NCI-H510A (cell line): ENCODE measurements around the gene APBA2.
"Not testable (repeated sequence)": the region's sequence is repeated elsewhere in the genome, so short reads cannot be mapped to it uniquely, and the experiment has no call there.

Source experiments
- DNase-seq: peaks from one replicate; lab custom pipeline; 2025; lab: John Stamatoyannopoulos, UW

The APBA2 gene

DNA sequence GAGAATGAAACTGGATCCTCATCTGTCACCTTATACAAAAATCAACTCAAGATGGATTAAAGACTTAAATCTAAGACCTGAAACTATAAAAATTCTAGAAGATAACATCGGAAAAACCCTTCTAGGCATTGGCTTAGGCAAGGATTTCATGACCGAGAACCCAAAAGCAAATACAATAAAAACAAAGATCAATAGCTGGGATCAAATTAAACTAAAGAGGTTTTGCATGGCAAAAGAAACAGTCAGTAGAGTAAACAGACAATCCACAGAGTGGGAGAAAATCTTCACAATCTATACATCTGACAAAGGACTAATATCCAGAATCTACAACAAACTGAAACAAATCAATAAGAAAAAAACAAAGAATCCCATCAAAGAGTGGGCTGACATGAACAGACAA, 281.3 kb downstream of the APBA2 start:
- DNase-seq: not testable (repeated sequence)
